Astrocyte (in vitro differentiated cells and primary cell): ENCODE measurements around the gene FHL2.

Source experiments
- CTCF ChIP-seq: IDR thresholded peaks from 2 replicates; pipeline ENCODE4 v1.5.1; 2011; ENCODE audit warnings: low read depth, mild to moderate bottlenecking, inconsistent platforms, low read length, moderate library complexity; ENCODE audit not compliant: insufficient read depth
- EZH2 ChIP-seq: IDR thresholded peaks from 2 replicates; pipeline ENCODE4 v1.6.1; 2012; ENCODE audit warnings: mild to moderate bottlenecking, low read length, inconsistent platforms; ENCODE audit not compliant: insufficient read depth

GRCh38 chr2:105427485-105427884 is 28.6 kb upstream of the FHL2 start:
- TF ChIP-seq CTCF = no peak
- TF ChIP-seq EZH2 = no peak
